Mesenchymal stem cell (in vitro differentiated cells and primary cell): Measurements from ENCODE around the gene PPM1E.

Experiments used
- DNase-seq: peaks from one replicate; pipeline ENCODE4 v3.0.0-alpha.2; 2013
- H2AFZ ChIP-seq: one replicate; pipeline ENCODE4 v1.6.1; 2013; ENCODE audit warnings: low read depth, mild to moderate bottlenecking, control low read depth, inconsistent platforms, low read length, moderate library complexity
- H2AK5ac ChIP-seq: 2 replicates; pipeline ENCODE4 v1.6.1; 2013; ENCODE audit warnings: low read length, moderate library complexity, mild to moderate bottlenecking, inconsistent platforms; ENCODE audit not compliant: severe bottlenecking
- H2BK120ac ChIP-seq: one replicate; pipeline ENCODE4 v1.6.1; 2013; ENCODE audit warnings: low read depth, mild to moderate bottlenecking, inconsistent platforms, low read length, moderate library complexity
- H2BK12ac ChIP-seq, 2 experiments: one replicate each; pipeline ENCODE4 v1.6.1; 2013; ENCODE audit warnings: inconsistent platforms in 2 of 2, low read length in 2 of 2, mild to moderate bottlenecking in 2 of 2, moderate library complexity in 2 of 2, control low read depth in 1 of 2
- H2BK15ac ChIP-seq: one replicate; pipeline ENCODE4 v1.6.1; 2013; ENCODE audit warnings: mild to moderate bottlenecking, low read depth, inconsistent platforms; ENCODE audit not compliant: poor library complexity, severe bottlenecking
- H2BK5ac ChIP-seq: 2 replicates; pipeline ENCODE4 v1.6.1; 2013; ENCODE audit warnings: low read depth, mild to moderate bottlenecking, low read length, control low read depth, inconsistent platforms; ENCODE audit not compliant: poor library complexity, severe bottlenecking
- H3K14ac ChIP-seq, 2 experiments: one replicate each; pipeline ENCODE4 v1.6.1; 2013; ENCODE audit warnings: inconsistent platforms in 2 of 2, low read length in 2 of 2, control low read depth in 1 of 2, mild to moderate bottlenecking in 1 of 2, moderate library complexity in 1 of 2
- H3K18ac ChIP-seq, 2 experiments: one replicate each; pipeline ENCODE4 v1.6.1; 2013; ENCODE audit warnings: inconsistent platforms in 2 of 2, low read length in 2 of 2, control low read depth in 1 of 2, low read depth in 1 of 2, mild to moderate bottlenecking in 1 of 2
- H3K23ac ChIP-seq, 2 experiments: one replicate each; pipeline ENCODE4 v1.6.1; 2013; ENCODE audit warnings: inconsistent platforms in 2 of 2, low read length in 2 of 2, mild to moderate bottlenecking in 2 of 2, moderate library complexity in 2 of 2, control low read depth in 1 of 2
- H3K27ac ChIP-seq: 2 replicates; pipeline ENCODE4 v1.5.1; 2013; ENCODE audit warnings: mild to moderate bottlenecking, moderate library complexity, low read length, control low read depth, inconsistent platforms; ENCODE audit not compliant: poor library complexity, severe bottlenecking
- H3K27me3 ChIP-seq, 2 experiments: 2 replicates each; pipeline versions ENCODE4 v1.6.1 to v1.7.0; 2013; ENCODE audit warnings: low read length in 2 of 2, mild to moderate bottlenecking in 2 of 2, moderate library complexity in 2 of 2, control low read depth in 1 of 2, inconsistent platforms in 1 of 2; ENCODE audit not compliant: control insufficient read depth in 1 of 2, insufficient read depth in 1 of 2
- H3K36me3 ChIP-seq, 2 experiments: 2 replicates each; pipeline versions ENCODE4 v1.6.1 to v1.7.0; 2013; ENCODE audit warnings: low read length in 2 of 2, control low read depth in 1 of 2, inconsistent platforms in 1 of 2, low read depth in 1 of 2, mild to moderate bottlenecking in 1 of 2; ENCODE audit not compliant: insufficient read depth in 2 of 2, control insufficient read depth in 1 of 2
- H3K4ac ChIP-seq, 2 experiments: one replicate each; pipeline ENCODE4 v1.6.1; 2013; ENCODE audit warnings: inconsistent platforms in 2 of 2, low read length in 2 of 2, mild to moderate bottlenecking in 2 of 2, moderate library complexity in 2 of 2, control low read depth in 1 of 2, low read depth in 1 of 2
- H3K4me1 ChIP-seq: 2 replicates; pipeline ENCODE4 v1.6.1; 2013; ENCODE audit warnings: low read depth, low read length, control low read depth; ENCODE audit not compliant: control insufficient read depth, insufficient read depth
- H3K4me2 ChIP-seq: 2 replicates; pipeline ENCODE4 v1.6.1; 2013; ENCODE audit warnings: low read length, mild to moderate bottlenecking, inconsistent platforms; ENCODE audit not compliant: poor library complexity, severe bottlenecking
- H3K4me3 ChIP-seq, 2 experiments: 2 replicates each; pipeline versions ENCODE4 v1.5.1 to v1.7.0; 2013; ENCODE audit warnings: low read length in 2 of 2, mild to moderate bottlenecking in 2 of 2, control low read depth in 1 of 2, low read depth in 1 of 2; ENCODE audit not compliant: insufficient read depth in 1 of 2
- H3K79me1 ChIP-seq: replicated peaks from 2 replicates; pipeline ENCODE4 v1.6.1; 2013; ENCODE audit warnings: mild to moderate bottlenecking, control low read depth, low read length, inconsistent platforms; ENCODE audit not compliant: poor library complexity, severe bottlenecking
- H3K9ac ChIP-seq: 2 replicates; pipeline ENCODE4 v1.7.0; 2013; ENCODE audit warnings: mild to moderate bottlenecking, low read length, moderate library complexity
- H3K9me3 ChIP-seq: 2 replicates; pipeline ENCODE4 v1.7.0; 2013; ENCODE audit warnings: mild to moderate bottlenecking, low read length; ENCODE audit not compliant: control insufficient read depth
- H4K8ac ChIP-seq: one replicate; pipeline ENCODE4 v1.6.1; 2013; ENCODE audit warnings: inconsistent platforms, mild to moderate bottlenecking, low read length, moderate library complexity
- H4K91ac ChIP-seq: one replicate; pipeline ENCODE4 v1.6.1; 2013; ENCODE audit warnings: mild to moderate bottlenecking, low read length, inconsistent platforms
- WGBS: methylation state at CpG from one replicate; pipeline ENCODE4 v1.1.7; 2013; ENCODE audit warnings: mixed read lengths; 5-methylcytosine and 5-hydroxymethylcytosine counted together

The PPM1E gene

GRCh38 chr17:58889928-58890327 is 134.3 kb downstream of the PPM1E start:
- Histone ChIP-seq H3K79me1 (no peaks in the 10 kb centered on the region), H3K18ac (no peak overlapping the region), H3K4ac (no peak overlapping the region), H2AFZ (no peak overlapping the region), H4K8ac (no peak overlapping the region), H3K9me3 (no peaks in the 10 kb centered on the region), H2BK5ac (no peak overlapping the region), H2BK12ac (no peak overlapping the region), H3K27me3 (no peaks in the 10 kb centered on the region), H3K27ac (no peak overlapping the region), H3K9ac (no peak overlapping the region), H3K4me2 (no peak overlapping the region), H2BK120ac (no peak overlapping the region), H2AK5ac (no peak overlapping the region), H2BK15ac (no peak overlapping the region), H3K36me3 (no peaks in the 10 kb centered on the region), H3K4me1 (no peaks in the 10 kb centered on the region), H3K4me3 (no peak overlapping the region), H4K91ac (no peak overlapping the region), H3K14ac (no peak overlapping the region), H3K23ac (no peak overlapping the region)
- WGBS = no CpG with 5 or more reads among the region's 3 CpGs
- no peak for DNase-seq

- Histone ChIP-seq H4K91ac (no peak overlapping the region), H2AFZ (no peak overlapping the region), H2BK12ac (no peak overlapping the region), H3K9ac (no peak overlapping the region), H3K27ac (no peak overlapping the region), H3K9me3 (peaks cover 5% of the 10 kb centered on the region), H3K18ac (no peak overlapping the region), H3K4me2 (no peak overlapping the region), H3K14ac (no peak overlapping the region), H2BK15ac (no peak overlapping the region), H3K27me3 (no peaks in the 10 kb centered on the region), H3K36me3 (no peaks in the 10 kb centered on the region), H2BK5ac (no peak overlapping the region), H4K8ac (no peak overlapping the region), H2AK5ac (no peak overlapping the region), H3K79me1 (no peaks in the 10 kb centered on the region), H2BK120ac (no peak overlapping the region), H3K23ac (no peak overlapping the region), H3K4me3 (no peak overlapping the region), H3K4me1 (no peaks in the 10 kb centered on the region), H3K4ac (no peak overlapping the region)
- 84% methylated on average over 5 of the region's 5 CpGs for WGBS
- DNase-seq = no peak
Measured at GRCh38 chr17:58899191-58899590, 143.5 kb downstream of the PPM1E start.

GRCh38 chr17:58902322-58902721 is 146.7 kb downstream of the PPM1E start:
- Histone ChIP-seq H2AFZ (no peak overlapping the region), H4K8ac (no peak overlapping the region), H3K4me1 (no peaks in the 10 kb centered on the region), H3K18ac (no peak overlapping the region), H2BK5ac (no peak overlapping the region), H3K4me2 (no peak overlapping the region), H2AK5ac (no peak overlapping the region), H4K91ac (no peak overlapping the region), H2BK120ac (no peak overlapping the region), H3K9ac (no peak overlapping the region), H3K79me1 (no peaks in the 10 kb centered on the region), H3K4ac (no peak overlapping the region), H2BK12ac (no peak overlapping the region), H3K27ac (no peak overlapping the region), H3K23ac (no peak overlapping the region), H3K9me3 (peaks cover 11% of the 10 kb centered on the region), H3K14ac (no peak overlapping the region), H3K36me3 (no peaks in the 10 kb centered on the region), H3K4me3 (no peak overlapping the region), H3K27me3 (no peaks in the 10 kb centered on the region), H2BK15ac (no peak overlapping the region)
- WGBS = 100% methylated on average over 1 of the region's 1 CpG
- no peak for DNase-seq

GRCh38 chr17:58911741-58912343 is 156.2 kb downstream of the PPM1E start:
- H3K27ac ChIP-seq = no peak overlapping the region
- no peaks in the 10 kb centered on the region for H3K27me3 ChIP-seq
- 86% methylated on average over 7 of the region's 8 CpGs for WGBS

More at GRCh38 chr17:58911741-58912343, 156.2 kb downstream of the PPM1E start:
- H3K14ac ChIP-seq = no peak overlapping the region
- H3K4me3 ChIP-seq = no peak overlapping the region
- no peak overlapping the region for H2BK5ac ChIP-seq
- no peak overlapping the region for H2BK12ac ChIP-seq
- H4K8ac ChIP-seq = no peak overlapping the region
- H3K4me2 ChIP-seq = no peak overlapping the region
- H2BK15ac ChIP-seq = no peak overlapping the region
- no peak overlapping the region for H3K23ac ChIP-seq
- no peak overlapping the region for H4K91ac ChIP-seq
- H3K36me3 ChIP-seq = no peaks in the 10 kb centered on the region
- H3K79me1 ChIP-seq = no peaks in the 10 kb centered on the region
- no peak overlapping the region for H3K18ac ChIP-seq
- no peak overlapping the region for H2AK5ac ChIP-seq
- H3K9ac ChIP-seq = no peak overlapping the region
- no peak overlapping the region for H2AFZ ChIP-seq
- H3K4ac ChIP-seq = no peak overlapping the region
- no peak for DNase-seq
- no peak overlapping the region for H2BK120ac ChIP-seq
- no peaks in the 10 kb centered on the region for H3K4me1 ChIP-seq
- H3K9me3 ChIP-seq = peaks cover 36% of the 10 kb centered on the region
